ENCODE measurements around the gene C1orf105. TPM values are rescaled to one million over a fixed set of nuclear protein-coding genes. Genes with fewer than 3 reads are reported as not detected.

C1orf105 gene
- total and polyA plus RNA-seq, 2 donors from 2014 or later = not detected

GRCh38 chr1:172443666-172444453, 23.4 kb downstream of the C1orf105 start, which contains the start of gene PIGC:
PIGC (minus strand) TSS chr1:172444069; CDS start chr1:172442622, 1,447 bp downstream.
- Histone ChIP-seq H3K27ac (ENCODE audit: low read depth in 2 of 2, low read length in 2 of 2) (no peak within 1 kb of the TSS), H3K9me3 (ENCODE audit: control insufficient read depth in 2 of 3, insufficient read depth in 1 of 3, low read length in 3 of 3) (no peaks in the 10 kb centered on the region), H3K27me3 (ENCODE audit: control insufficient read depth, insufficient read depth, low read length) (no peaks in the 10 kb centered on the region), H3K36me3 (ENCODE audit: control insufficient read depth in 2 of 3, insufficient read depth in 3 of 3, low read length in 3 of 3) (no peaks in the 10 kb centered on the region), H3K4me1 (ENCODE audit: control insufficient read depth in 2 of 3, insufficient read depth in 2 of 3, low read depth in 1 of 3, low read length in 3 of 3) (peaks cover 3 to 10% (median 7%) of the 10 kb centered on the region in 3 donors), H3K4me3 (ENCODE audit: low read length in 3 of 3) (peak within 1 kb of the TSS; percentile 74 to 80 (median 78)), H3K9ac (ENCODE audit: low read length in 3 of 3) (peak within 1 kb of the TSS; percentile 61 to 70 (median 66))
- intact Hi-C loops (cut with DNase I) = no loop called here
- DNase-seq (peak; percentile 91 to 97 (median 93)), FAIRE-seq (no peak)
- TF ChIP-seq, protein P1, sequence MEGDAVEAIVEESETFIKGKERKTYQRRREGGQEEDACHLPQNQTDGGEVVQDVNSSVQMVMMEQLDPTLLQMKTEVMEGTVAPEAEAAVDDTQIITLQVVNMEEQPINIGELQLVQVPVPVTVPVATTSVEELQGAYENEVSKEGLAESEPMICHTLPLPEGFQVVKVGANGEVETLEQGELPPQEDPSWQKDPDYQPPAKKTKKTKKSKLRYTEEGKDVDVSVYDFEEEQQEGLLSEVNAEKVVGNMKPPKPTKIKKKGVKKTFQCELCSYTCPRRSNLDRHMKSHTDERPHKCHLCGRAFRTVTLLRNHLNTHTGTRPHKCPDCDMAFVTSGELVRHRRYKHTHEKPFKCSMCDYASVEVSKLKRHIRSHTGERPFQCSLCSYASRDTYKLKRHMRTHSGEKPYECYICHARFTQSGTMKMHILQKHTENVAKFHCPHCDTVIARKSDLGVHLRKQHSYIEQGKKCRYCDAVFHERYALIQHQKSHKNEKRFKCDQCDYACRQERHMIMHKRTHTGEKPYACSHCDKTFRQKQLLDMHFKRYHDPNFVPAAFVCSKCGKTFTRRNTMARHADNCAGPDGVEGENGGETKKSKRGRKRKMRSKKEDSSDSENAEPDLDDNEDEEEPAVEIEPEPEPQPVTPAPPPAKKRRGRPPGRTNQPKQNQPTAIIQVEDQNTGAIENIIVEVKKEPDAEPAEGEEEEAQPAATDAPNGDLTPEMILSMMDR (IDR thresholded peaks at IDR 0.05; ENCODE audit: borderline replicate concordance, extremely low read depth, insufficient read depth) = peak; percentile 84

DNA sequence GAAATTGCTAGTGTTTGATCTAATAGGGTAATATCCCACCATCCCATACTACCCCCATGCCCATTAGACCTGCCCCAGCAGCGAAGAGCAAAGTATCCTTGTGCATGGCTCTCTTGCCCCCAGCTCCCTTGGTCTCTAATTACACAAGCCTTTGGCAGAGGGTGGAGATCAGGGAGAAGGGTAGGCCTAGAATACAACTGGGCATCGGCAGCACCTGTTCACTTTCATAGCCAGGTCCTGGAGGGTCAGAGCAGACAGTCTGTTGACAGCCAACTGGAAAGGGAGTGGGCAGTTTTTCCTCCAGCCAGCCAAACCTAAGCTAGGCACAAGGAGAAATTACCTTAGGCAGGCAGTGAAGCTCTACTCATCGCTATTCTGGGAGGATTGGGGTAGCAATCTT, 26.1 kb downstream of the C1orf105 start:
- Histone ChIP-seq H3K9me3 (ENCODE audit: control insufficient read depth in 2 of 3, insufficient read depth in 1 of 3, low read length in 3 of 3) (no peaks in the 10 kb centered on the region), H3K9ac (ENCODE audit: low read length in 3 of 3) (no peak overlapping the region), H3K4me3 (ENCODE audit: low read length in 3 of 3) (no peak overlapping the region), H3K27ac (ENCODE audit: low read depth in 2 of 2, low read length in 2 of 2) (no peak overlapping the region), H3K27me3 (ENCODE audit: control insufficient read depth, insufficient read depth, low read length) (no peaks in the 10 kb centered on the region), H3K4me1 (ENCODE audit: control insufficient read depth in 2 of 3, insufficient read depth in 2 of 3, low read depth in 1 of 3, low read length in 3 of 3) (peaks cover 3 to 18% (median 14%) of the 10 kb centered on the region in 3 donors), H3K36me3 (ENCODE audit: control insufficient read depth in 2 of 3, insufficient read depth in 3 of 3, low read length in 3 of 3) (no peaks in the 10 kb centered on the region)
- TF ChIP-seq, protein P1 (IDR thresholded peaks at IDR 0.05; ENCODE audit: borderline replicate concordance, extremely low read depth, insufficient read depth) = no peak
- intact Hi-C loops (cut with DNase I) = no loop called here
- DNase-seq (no peak), FAIRE-seq (no peak)

DNA sequence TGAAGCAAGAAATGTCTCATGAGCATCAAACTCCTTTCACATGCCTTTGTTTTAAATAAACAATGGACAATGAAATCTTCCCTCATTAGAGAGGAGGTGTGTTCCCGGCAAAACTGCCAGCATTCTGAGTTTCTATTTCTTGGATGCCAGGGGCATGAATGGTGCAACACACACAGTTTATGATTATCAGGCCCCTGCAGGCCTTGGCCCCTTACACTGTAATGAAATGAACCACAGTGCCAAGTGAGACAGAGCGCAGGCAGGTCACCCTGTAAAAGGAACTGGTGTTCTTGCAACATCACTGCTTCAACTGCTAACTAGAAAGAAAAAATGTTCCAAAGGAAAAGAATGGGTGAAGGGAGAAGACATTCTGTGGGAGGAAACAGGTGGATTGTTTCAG, 27.2 kb downstream of the C1orf105 start:
- no peaks in the 10 kb centered on the region for H3K36me3 ChIP-seq (ENCODE audit: control insufficient read depth in 2 of 3, insufficient read depth in 3 of 3, low read length in 3 of 3)
- no peaks in the 10 kb centered on the region for H3K27me3 ChIP-seq (ENCODE audit: control insufficient read depth, insufficient read depth, low read length)
- H3K27ac ChIP-seq (ENCODE audit: low read depth in 2 of 2, low read length in 2 of 2) = no peak overlapping the region
- TF ChIP-seq, protein P1 (IDR thresholded peaks at IDR 0.05; ENCODE audit: borderline replicate concordance, extremely low read depth, insufficient read depth) = no peak
- H3K4me3 ChIP-seq (ENCODE audit: low read length in 3 of 3) = no peak overlapping the region
- no peaks in the 10 kb centered on the region for H3K9me3 ChIP-seq (ENCODE audit: control insufficient read depth in 2 of 3, insufficient read depth in 1 of 3, low read length in 3 of 3)
- peaks cover 3 to 14% (median 14%) of the 10 kb centered on the region in 3 donors for H3K4me1 ChIP-seq (ENCODE audit: control insufficient read depth in 2 of 3, insufficient read depth in 2 of 3, low read depth in 1 of 3, low read length in 3 of 3)
- intact Hi-C loops (cut with DNase I) = no loop called here
- FAIRE-seq = no peak
- no peak overlapping the region for H3K9ac ChIP-seq (ENCODE audit: low read length in 3 of 3)
- DNase-seq = no peak
